Measurements from ENCODE around the gene CCT3.

DNA sequence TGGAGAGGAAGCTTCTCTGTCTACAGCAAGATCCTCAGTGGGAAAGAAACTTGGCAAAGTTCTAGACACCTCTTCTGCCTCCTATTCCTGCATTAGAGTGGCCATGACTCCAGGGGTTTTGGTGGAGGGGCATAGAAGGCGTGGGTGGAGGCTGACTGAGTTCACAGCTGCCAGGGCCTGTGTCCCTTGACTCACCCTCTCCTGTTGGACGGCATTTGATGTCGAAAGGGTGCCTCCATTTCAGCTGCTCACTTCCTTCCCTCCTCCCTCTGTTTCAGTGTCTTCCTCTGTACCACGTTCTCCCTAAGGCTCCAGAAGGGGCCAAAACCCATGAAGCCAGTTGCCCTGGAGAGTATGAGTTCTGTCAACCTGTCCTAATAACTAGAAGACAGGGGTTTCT, 53.3 kb downstream of the CCT3 start:
- TF ChIP-seq CTCF (IDR thresholded peaks at IDR 0.05) = no peak
- TF ChIP-seq POLR2A (IDR thresholded peaks at IDR 0.05) = no peak

Measured in tibial nerve (tissue), 3 donors.